ENCODE measurements around the gene SELENOO. TPM values are rescaled to one million over a fixed set of nuclear protein-coding genes. Genes with fewer than 3 reads are reported as not detected.

The SELENOO gene
- total and polyA plus RNA-seq, 2 of the 13 experiments (the other 11 are each of a cell fraction or from before 2014, with no cell fraction given): 14.4 to 19.0 TPM

DNA sequence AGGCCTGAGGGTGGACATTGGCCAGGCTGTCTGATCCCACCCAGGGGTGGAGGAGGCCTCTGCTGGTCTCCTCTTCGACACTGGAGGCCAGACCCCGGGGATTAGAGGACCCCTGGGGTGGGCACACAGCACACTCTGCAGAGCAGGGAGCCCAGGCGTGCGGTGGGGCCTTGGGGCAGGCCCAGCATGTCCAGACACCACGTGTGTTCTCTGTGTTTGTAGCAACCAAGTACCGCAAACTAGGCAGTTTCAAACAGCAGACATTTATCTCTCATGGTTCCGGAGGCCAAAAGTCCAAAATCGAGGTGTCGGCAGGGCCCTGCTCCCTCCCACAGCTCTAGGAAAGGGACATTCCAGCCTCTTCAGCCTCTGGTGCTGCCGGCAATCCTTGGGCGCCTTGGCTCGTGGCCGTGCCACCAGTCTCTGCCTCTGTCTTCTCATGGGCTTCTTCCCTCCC, 28.8 kb upstream of the SELENOO start (continued):
- TF ChIP-seq CAMTA2 (CRISPR knock-in tag; IDR thresholded peaks at IDR 0.05; ENCODE audit: borderline replicate concordance) (no peak), RBFOX2 (IDR thresholded peaks at IDR 0.05; ENCODE audit: low read depth, low read length) (0 out of 2 replicates have a peak, but pooled peaks have one; percentile 28), ZMYM2 (CRISPR knock-in tag; IDR thresholded peaks at IDR 0.05) (no peak), ZNF44 (CRISPR knock-in tag; IDR thresholded peaks at IDR 0.05) (no peak), SAP130 (CRISPR knock-in tag; IDR thresholded peaks at IDR 0.05; ENCODE audit: low read depth) (peak; percentile 67), CCAR2 (optimal IDR thresholded peaks at IDR 0.05; ENCODE audit: low read depth, low read length) (no peak), ZNF577 (CRISPR knock-in tag; IDR thresholded peaks at IDR 0.05; ENCODE audit: borderline replicate concordance, low read depth) (no peak), ZNF329 (CRISPR knock-in tag; IDR thresholded peaks at IDR 0.05; ENCODE audit: low read depth) (no peak), ZBTB10 (CRISPR knock-in tag; IDR thresholded peaks at IDR 0.05; ENCODE audit: borderline replicate concordance) (no peak), SNRNP70 (IDR thresholded peaks at IDR 0.05; ENCODE audit: low read depth, low read length) (no peak), ARNTL (CRISPR knock-in tag; IDR thresholded peaks at IDR 0.05) (0 out of 2 replicates have a peak, but pooled peaks have one; percentile 45), ZNF382 (CRISPR knock-in tag; IDR thresholded peaks at IDR 0.05; ENCODE audit: borderline replicate concordance) (no peak), SMYD3 (CRISPR knock-in tag; IDR thresholded peaks at IDR 0.05) (no peak), ZNF766 (CRISPR knock-in tag; IDR thresholded peaks at IDR 0.05; ENCODE audit: borderline replicate concordance) (no peak), E2F5 (CRISPR knock-in tag; conservative IDR thresholded peaks at IDR 0.05) (no peak), ZSCAN12 (CRISPR knock-in tag; IDR thresholded peaks at IDR 0.05) (no peak), MTF1 (CRISPR knock-in tag; IDR thresholded peaks at IDR 0.05) (no peak), ZNF224 (CRISPR knock-in tag; IDR thresholded peaks at IDR 0.05) (no peak), HOXA9 (CRISPR knock-in tag; IDR thresholded peaks at IDR 0.05; ENCODE audit: borderline replicate concordance) (no peak), MXI1 (IDR thresholded peaks at IDR 0.05; ENCODE audit: borderline replicate concordance, low read depth, low read length) (peak; percentile 49; the same call in 1 of the 3 replicates)
- TF ChIP-seq, protein P1, sequence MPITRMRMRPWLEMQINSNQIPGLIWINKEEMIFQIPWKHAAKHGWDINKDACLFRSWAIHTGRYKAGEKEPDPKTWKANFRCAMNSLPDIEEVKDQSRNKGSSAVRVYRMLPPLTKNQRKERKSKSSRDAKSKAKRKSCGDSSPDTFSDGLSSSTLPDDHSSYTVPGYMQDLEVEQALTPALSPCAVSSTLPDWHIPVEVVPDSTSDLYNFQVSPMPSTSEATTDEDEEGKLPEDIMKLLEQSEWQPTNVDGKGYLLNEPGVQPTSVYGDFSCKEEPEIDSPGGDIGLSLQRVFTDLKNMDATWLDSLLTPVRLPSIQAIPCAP (CRISPR knock-in tag; IDR thresholded peaks at IDR 0.05; ENCODE audit: low read depth): no peak
- TF ChIP-seq, protein P2, sequence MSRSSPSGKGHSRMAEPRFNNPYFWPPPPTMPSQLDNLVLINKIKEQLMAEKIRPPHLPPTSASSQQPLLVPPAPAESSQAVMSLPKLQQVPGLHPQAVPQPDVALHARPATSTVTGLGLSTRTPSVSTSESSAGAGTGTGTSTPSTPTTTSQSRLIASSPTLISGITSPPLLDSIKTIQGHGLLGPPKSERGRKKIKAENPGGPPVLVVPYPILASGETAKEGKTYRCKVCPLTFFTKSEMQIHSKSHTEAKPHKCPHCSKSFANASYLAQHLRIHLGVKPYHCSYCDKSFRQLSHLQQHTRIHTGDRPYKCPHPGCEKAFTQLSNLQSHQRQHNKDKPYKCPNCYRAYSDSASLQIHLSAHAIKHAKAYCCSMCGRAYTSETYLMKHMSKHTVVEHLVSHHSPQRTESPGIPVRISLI (CRISPR knock-in tag; IDR thresholded peaks at IDR 0.05; ENCODE audit: borderline replicate concordance): no peak
- TF ChIP-seq, protein P3, sequence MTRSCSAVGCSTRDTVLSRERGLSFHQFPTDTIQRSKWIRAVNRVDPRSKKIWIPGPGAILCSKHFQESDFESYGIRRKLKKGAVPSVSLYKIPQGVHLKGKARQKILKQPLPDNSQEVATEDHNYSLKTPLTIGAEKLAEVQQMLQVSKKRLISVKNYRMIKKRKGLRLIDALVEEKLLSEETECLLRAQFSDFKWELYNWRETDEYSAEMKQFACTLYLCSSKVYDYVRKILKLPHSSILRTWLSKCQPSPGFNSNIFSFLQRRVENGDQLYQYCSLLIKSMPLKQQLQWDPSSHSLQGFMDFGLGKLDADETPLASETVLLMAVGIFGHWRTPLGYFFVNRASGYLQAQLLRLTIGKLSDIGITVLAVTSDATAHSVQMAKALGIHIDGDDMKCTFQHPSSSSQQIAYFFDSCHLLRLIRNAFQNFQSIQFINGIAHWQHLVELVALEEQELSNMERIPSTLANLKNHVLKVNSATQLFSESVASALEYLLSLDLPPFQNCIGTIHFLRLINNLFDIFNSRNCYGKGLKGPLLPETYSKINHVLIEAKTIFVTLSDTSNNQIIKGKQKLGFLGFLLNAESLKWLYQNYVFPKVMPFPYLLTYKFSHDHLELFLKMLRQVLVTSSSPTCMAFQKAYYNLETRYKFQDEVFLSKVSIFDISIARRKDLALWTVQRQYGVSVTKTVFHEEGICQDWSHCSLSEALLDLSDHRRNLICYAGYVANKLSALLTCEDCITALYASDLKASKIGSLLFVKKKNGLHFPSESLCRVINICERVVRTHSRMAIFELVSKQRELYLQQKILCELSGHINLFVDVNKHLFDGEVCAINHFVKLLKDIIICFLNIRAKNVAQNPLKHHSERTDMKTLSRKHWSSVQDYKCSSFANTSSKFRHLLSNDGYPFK (CRISPR knock-in tag; IDR thresholded peaks at IDR 0.05; ENCODE audit: borderline replicate concordance): no peak

All from HepG2 (cell line).